8988T (cell line): ENCODE data around the gene TBC1D22B.
"Not testable (repeated sequence)": the region's sequence is repeated elsewhere in the genome, so short reads cannot be mapped to it uniquely, and the experiment has no call there.

ENCODE experiments used
- DNase-seq: peaks from one replicate; pipeline ENCODE4 v3.0.0; 2011

Gene TBC1D22B

DNA sequence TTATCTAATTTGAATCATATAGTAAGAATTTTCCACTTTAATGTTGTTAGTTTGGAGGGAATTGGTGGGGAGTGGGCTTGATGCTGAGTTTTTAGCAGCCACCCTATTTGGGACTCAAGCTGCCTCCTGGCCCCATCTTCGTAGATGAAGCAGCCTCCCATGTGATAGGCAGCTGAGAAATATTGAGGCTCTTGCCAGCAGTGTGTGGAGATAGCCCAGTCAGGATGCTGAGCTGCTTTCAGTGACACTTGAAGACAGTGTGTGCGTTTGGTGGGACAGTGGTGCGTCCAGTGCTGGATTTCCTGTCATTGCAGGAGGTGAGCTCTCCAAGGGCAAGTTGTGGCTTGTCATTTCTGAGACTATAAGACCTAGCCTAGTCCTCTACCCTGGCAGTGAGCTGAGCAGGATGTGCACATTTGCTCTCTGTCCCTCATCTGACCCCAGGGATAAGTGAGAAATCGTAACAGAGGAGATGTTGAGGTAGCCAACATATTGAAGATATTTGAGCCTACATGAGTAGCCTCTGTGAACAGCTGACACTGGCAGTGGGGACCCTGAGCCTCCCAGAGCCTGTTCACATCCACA is 48.4 kb downstream of the TBC1D22B start:
- DNase-seq: no peak

DNA sequence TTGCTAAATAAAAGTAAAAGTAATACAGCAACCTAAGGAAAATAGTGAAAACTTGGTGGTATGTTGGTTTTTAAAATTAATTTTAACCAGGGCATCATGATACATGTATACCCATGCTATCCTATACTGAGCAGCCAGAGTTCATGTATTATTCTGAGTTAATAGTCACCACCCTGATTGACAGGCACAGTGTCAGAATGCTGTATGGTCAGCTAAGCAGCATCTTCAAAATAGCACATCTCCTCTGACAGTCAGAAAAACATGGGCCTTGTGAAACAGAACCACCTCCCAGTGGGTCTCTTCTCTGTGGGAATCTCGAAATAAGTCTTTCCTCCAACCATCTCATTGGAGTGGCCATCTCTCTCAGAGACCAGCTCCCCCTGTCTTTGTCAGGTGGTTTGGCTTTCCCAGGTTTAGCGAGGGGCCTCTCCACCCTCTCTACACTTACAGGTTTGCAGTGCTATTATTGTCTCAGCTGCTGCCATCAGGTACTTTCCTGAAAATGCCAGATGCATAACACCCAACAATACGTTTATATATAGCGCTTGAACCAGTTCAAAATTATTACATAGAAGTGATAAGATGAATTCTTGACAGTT is 49.2 kb downstream of the TBC1D22B start:
- DNase-seq: no peak

DNA sequence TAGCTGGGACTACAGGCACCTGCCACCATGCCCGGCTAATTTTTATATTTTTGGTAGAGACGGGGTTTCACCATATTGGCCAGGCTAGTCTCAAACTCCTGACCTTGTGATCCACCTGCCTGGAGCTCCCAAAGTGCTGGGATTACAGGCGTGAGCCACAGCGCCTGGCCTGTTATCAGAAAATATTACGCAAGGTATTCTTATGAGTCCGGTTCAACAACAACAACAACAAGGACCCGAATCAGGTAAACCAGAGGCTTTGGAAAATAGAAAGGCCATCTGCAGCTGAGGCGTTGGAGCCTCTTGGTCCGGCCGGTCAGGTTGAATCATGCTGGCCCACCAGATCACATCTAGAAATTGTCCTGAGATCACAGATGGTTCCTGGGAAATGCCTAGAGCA is 49.9 kb downstream of the TBC1D22B start:
- not testable (repeated sequence) for DNase-seq

DNA sequence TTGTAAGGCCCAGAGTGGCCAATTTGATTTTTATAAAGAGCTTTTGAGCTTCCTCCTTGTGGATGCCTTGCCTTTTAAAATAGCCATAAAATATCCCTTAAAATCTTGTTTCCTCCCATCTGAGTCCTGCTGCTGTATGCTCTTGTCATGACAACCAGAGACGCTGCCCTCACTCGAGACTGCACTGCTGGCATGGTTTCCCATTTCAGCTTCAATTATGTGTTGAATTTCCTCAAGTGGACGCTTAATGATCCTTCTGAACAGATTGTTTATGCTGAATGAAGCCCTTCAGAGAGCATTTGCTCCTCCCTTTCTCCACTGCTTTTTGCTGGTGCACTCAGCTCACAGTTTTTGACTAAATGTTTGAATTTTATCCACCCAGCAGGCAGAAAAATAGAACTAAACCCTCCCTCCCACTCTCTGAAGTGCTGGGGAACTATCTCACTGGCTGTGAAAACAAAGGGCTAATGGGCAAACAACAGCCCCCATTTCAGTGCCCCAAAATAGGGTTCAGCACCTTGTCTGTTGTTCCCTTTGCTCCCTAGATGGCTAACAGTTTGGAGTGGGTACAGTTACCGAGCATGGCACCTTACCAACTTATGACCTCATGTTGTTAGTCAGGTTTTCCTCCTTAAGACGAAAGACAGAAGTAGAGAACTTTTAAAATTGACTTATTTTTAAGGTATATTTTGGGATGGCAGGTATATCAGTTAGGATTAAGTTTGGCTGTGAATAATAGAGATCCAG is 50.7 kb downstream of the TBC1D22B start:
- no peak for DNase-seq

DNA sequence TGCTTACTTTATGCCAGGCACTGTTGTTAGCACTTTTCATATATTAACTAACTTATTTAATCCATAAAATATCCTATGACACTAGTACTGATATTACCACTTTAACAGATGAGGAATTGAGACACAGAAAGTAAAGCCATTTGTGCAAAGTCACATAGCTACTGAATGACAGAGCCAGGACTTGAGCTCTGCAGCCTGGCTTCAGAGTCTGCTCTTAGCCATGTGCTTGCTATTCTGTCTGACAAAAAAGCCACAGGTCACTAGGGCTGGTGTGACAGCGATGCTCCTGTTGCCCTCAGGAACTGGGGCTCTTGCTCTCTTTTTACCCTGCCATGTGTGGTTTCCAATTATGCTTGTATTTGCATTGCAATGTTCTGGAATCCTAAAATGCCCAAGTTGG is 51.5 kb downstream of the TBC1D22B start:
- no peak for DNase-seq

DNA sequence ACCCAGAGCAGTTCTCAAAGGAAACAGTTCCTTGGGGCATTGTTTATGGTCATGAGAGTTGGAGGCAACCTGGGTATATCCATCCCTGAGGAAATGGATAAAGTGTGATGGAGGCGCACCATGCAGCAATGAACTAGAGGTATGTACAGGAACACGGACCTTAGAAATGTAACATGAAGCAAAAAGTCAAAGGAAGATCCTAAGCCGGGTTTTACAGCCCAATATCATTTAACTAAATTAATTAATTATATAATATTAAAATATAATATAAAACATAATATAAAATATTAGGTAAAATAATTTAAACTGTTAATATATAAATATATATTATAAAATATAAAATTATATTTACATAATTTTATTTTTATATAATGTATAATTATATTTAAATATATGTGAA is 52.1 kb downstream of the TBC1D22B start:
- DNase-seq: no peak

DNA sequence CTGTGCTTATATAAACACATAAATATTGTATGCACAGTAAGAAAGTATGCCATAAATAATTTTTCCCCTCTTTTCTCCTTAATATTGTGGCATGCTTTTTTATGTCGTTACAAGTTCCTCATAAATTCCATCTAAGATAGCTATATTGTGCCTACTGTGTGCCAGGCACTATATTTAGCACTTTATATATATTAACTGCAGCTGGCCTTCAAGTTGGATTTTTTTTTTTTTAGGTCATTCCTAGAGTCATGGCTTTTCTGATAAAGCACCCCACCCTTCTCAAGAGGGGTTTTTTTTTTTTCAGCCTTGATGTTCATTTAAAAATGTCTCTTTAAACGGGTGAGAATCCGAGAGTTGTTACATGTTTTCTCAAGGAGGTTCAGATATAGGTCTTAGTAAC is 53.4 kb downstream of the TBC1D22B start:
- no peak for DNase-seq

DNA sequence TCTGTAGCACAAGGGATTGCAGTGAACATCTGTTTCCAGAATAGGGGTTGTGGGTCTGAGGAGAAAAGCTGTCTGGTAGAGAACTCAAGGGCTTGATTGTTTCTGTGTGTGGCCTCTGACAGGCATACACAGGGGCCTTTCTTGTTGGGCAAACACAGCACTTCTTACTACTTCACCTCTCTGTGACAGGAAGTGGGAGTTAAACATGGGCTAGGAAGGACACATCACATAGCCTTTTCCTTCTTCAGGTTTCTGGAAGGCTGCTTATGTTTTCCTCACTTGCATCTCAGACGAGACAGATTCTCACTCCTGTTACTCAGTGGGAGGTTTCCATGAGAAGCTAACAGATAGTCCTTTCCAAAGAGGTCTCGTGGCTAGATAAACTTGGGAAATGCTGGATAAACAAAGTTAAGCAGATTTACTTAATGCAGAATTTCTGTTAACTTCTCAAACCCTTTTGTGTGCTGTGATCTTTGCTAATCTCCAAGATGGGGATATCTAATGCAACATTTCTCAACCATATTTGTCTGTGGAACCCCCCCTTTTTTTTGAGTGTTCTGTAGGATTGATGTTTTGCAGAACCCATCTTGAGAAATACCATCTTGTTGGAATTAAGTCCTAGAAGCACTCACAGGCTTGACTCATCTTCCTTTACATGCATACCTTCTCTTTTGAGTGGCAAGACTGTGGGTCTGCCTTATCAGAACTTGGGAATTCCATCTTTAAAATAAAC is 54.3 kb downstream of the TBC1D22B start:
- DNase-seq: no peak

DNA sequence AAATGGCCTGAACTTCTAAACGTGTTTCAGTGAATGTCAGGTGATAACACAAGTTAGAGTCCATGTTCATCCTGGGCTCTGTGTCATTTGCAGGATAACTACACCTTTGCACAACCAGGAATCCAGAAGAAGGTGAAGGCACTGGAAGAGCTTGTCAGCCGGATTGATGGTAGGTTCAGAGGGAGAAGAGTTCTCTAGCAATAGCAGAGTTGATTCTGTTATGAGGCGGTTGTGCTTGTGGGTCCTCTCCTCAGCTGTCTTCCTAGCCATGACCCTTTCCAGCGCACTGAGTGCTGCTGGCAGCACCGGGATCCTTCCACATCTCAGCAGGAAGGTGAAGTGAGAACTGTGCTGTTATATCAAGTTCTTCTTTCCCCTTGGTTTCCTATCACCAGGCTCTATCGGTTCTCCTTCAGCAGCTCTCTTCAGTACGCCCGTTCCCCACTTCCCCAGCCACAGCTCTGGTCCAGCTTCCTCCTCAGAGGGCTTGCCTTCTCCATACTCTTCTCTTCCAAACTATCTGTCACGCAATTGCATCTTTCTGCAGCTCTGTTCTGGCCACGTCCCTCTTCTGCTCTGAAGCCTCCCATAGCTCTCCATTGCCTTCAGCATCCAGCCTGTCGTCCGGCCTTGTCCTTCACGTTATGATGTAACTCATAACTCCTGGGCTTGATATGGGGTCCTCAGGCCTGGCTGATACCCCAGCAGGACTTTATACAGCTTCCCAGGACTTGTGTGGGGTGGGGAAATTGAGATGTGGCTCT is 56.3 kb downstream of the TBC1D22B start:
- DNase-seq: no peak

DNA sequence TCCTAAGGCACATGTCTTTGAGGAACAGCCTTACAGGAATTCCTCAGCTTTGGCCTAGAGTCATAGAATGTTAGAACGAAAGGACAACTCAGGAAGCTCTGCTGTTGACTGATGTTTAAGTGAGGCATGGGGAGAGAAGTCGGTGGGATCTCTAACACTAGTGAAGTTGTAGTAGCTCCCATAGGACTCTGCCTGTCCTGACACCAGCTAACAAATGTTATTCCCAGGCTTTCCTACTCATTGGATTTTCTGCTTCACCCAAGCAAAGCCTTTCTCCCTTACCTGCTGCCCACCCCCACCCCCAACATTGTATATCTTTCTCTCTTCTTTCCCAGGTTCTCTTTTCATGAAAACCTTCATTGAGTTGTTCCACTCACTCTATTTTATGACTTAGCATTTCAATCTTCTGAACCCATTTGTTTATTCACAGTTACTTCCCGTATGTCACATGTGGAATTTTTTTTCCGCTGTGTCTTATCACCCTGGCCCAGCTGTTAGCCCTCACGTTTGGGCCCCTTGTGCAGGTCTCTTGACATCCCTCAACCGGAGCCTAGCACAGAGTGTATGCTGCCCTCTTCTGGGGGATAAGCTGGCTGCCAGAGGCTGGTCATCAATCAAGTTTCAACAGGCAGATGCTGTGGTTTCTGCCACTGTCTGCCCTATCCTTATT is 57.0 kb downstream of the TBC1D22B start:
- no peak for DNase-seq

DNA sequence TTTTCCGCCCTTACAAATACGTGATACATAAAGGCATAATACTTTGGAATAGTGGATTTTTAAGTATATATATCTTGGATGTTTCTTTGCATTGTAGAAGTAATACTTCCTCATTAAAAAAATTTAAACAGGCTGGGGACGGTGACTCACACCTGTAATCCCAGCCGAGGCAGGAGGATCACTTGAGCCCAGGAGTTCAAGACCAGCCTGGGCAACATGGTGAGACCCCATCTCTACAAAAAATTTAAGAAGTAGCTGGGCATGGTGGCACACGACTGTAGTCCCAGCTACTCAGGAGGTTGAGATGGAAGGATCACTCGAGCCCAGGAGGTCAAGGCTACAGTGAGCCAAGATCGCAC is 57.6 kb downstream of the TBC1D22B start:
- no peak for DNase-seq

DNA sequence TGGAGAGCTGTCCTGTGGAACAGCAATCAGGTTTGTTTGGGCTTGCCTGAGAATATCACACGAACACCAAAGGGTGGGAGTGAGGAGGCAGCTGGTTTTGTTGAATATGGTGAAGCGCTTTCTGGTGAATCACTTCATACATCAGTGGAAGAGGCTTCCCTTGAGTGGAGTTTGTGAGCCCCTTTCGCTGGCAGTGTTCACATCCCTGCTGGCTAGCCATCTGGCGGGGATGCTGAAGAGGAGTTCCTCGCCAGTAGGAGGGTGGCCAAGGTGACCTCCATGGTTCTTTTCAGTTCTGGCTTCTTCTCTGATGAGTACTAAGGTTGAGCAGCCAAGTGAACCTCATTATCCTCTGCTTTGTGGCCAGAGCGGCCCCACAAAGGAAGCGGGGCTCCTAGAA is 58.5 kb downstream of the TBC1D22B start:
- DNase-seq: no peak

DNA sequence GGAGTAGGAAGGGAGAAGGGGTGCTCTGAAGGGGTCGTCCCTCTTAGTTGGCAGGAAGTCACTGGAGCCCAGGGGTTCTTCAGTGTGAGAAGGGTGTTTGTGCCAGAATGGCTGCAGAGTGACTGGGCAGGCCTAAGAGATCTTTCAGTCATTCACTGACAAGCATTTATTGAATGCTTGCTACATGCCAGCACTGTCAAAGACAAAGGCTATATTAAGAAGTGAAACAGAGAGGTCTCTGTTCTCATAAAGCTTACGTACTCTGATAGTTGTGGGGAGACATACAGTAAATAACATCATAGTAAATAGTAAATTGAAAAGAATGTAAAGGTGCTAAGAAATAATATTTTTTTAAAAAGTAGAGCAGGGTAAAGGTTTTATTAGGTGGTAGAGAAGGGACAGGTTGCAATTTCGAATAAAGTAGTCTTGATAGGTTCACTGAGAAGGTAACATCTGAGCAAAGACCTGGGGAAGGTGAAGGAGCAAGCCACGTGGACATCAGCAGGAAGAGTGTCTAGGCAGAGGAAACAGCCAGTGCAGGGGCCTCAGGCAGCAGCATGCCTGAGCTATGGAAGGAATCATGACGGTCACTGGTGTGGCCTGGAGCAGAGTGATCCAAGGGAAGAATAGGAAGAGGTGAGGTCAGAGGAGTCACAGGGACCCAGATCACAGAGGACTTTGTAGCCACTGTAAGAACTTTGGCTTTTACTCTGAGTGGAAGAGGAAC is 59.9 kb downstream of the TBC1D22B start:
- DNase-seq: no peak

DNA sequence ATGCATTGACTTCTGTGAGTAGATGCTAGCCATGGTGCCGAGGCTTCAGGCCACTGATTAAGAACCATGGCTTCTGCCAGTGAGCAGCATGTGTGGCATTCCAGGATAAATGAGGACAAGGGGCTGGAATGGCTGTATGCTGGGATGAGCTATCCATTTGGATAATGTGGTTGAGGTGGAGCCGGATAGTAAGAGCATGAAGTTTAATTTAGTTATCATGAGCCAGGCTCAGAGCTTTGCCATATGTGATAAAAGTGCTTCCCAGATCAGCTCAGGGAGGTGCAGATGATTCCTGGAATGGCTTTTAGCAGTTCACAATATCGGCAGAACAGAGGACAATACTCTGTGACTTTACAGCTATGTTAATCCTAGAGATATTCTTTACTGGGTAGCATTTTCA is 61.6 kb downstream of the TBC1D22B start:
- no peak for DNase-seq

DNA sequence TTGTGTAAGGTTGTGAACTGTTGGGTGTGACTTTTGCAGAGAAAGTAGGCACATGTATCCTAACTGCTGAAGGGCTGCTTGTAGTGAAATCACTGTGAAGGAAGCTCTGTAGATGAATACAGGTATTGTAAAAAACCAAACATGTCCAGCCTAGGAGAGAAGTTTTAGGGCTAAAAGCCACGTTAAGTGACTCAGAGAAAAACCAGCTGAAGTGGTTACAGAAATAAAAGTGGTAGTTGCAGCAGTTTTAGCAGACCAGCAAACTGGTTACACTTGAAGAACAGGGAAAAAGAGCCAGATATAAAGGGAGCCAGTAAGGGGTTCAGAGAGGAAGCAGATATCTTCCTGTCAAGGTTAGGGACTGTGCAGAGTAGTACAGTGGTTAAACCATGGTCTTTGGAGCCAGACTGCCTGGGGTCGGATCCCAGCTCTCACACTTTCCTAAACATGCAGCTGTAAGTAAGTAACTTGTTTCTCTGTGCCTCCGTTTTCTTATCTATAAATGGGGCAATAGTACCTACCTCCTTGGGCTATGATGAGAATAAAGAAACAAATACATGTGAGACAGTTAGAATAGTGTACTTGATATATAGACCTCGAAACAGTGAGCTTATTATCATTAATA is 62.4 kb downstream of the TBC1D22B start:
- DNase-seq: no peak

DNA sequence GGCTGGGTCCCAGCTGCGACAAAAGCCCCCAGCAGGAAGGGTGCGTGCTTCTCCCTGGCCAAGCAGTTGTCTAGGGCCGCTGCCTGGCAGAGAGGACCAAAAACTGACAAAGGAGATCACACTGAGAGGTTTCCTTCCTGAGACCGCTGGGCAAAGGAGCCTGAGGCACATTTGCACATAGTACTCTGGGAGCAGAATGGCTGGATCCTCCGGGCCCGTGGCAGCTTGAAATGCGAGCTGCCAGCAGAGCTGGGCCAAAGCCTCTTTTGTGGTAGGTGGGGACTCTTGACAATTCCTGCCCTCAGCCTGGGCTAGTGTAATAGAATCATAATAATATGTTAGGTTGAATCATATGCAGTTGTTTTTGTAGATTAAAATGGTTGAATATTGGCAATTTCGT is 63.1 kb downstream of the TBC1D22B start:
- DNase-seq: no peak

DNA sequence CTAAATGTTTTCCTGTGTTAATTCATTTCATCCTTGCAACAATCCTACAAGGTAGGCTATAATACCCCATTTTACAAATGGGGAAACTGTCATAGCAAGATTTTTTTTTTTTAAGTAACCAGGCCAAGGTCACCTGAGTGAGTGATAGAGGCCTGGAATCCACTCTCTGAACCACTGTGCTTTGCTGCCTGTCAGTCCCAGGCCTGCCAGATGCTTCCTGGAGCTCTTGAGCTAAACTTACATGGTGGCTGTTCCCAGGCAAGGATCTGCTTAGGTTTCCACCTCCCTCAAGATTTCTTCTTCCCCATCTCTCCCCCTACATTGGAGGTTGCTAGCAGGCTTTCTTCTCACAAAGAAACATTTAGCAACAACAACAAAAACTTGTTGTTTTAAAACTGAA is 63.5 kb downstream of the TBC1D22B start:
- no peak for DNase-seq

DNA sequence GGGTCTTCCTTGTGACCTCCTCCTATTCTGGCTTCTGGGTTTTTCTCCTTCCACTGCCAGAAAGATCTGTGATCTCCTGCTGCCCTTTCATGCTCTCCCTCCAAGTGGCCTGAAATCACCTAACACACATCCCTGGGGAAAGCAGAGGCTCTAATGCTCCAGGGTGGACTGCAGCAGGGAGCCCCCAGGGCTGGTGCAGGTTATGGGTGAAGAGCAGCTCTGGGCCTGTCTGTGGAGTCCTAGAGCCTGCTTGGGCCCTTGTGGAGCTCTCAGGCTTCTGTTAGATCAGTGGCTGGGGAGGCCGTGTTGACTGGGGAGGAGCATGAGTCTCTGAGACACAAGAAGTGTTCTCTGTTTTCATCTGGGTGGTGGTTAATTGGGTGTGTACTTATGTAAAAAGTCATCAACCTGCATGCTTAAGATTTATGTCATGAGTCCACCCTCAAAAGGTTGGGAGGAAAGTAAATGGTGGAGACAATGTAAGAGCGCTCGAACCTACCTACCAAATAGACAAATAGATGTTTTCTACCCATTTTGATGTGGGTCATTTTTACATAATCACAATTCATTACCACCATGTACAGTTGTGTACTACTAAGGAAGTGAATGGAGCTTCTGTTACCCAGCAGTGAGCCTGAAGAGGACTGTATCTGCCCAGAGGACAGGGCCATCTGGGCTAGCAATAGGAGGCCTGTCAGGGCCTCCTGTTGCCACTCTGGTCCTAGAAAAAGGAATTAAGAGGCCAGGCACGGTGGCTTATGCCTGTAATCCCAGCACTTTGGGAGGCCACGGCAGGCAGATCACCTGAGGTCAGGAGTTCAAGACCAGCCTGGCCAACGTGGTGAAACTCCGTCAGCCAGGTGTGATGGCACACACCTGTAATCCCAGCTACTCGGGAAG is 64.2 kb downstream of the TBC1D22B start:
- DNase-seq: no peak

DNA sequence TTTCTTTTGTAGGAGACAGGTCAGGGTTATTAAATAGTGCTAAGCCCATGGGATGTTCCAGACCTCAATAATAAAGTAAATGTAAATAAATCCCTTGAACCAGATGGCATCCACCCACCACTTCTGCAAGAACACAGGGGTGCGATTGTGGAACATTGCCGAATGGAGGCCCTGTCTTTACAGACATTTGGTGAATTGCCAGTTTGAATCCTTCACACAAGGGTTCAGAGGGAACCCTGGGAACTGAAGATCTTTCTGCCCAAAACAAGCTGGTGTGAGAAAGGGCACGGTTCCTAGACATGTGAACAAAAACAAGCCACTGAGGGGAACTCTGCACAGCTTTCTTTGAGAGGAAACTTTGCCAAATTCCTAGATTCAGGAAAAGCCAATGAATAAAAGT is 66.0 kb downstream of the TBC1D22B start:
- no peak for DNase-seq
